Ammon's horn (tissue), 1 donor: ENCODE measurements around the gene CLCC1.

ENCODE experiments used
- DNase-seq: peaks from one replicate; pipeline ENCODE4 v3.0.0-alpha.2; 2016; ENCODE audit warnings: low spot score

Gene CLCC1

DNA sequence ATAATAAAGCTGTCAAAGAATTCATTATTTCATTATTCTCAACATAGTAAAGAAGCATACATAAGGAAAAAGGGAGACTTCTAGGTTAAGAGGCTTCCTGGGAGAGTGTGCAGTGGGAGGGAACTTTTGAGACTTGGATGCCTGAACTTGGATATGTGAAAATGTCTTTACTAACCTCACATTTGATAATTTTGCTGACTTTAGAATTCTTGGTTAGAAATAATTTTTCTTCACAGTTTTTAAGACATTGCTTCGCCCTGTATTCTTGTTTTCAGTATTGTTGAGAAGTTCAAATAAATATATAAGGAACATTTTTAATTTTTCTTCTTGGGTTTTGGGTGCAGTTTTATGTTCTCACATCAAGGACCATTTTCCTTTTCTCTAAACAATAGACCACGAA is 46.5 kb downstream of the CLCC1 start:
- DNase-seq, result no peak
